Neural progenitor cell (in vitro differentiated cells): Measurements from ENCODE around the gene TMSB4X.

Experiments used
- CTCF ChIP-seq: fragments of 200-600 bp; sonication (generic); IDR thresholded peaks from 2 replicates; pipeline ENCODE4 v1.5.1; 2017; ENCODE audit warnings: antibody characterized with exemption, mild to moderate bottlenecking
- EZH2 ChIP-seq: fragments of 200-600 bp; sonication (generic); IDR thresholded peaks from 2 replicates; pipeline ENCODE4 v1.6.1; 2017; ENCODE audit warnings: antibody characterized with exemption, mild to moderate bottlenecking, moderate library complexity
- EZH2phosphoT487 ChIP-seq: fragments of 200-600 bp; sonication (generic); IDR thresholded peaks from 2 replicates; pipeline ENCODE4 v1.6.1; 2017; ENCODE audit warnings: antibody characterized with exemption

GRCh38 chrX:12962041-12962504 lies 12.8 kb upstream of the TMSB4X start:
- TF ChIP-seq CTCF: no peak
- no peak for TF ChIP-seq EZH2phosphoT487
- no peak for TF ChIP-seq EZH2
